Upper lobe of right lung (tissue), 1 donor: ENCODE data around the gene CHRNA5. TPM values are rescaled to one million over a fixed set of nuclear protein-coding genes. Genes with fewer than 3 reads are reported as not detected.
"Not testable (repeated sequence)": the region's sequence is repeated elsewhere in the genome, so short reads cannot be mapped to it uniquely, and the experiment has no call there.

ENCODE experiments used
- ATAC-seq: fragments of 200-7000 bp; cut with Tn5 transposase; one replicate; pipeline ENCODE4 v1.9.1; 2020; ENCODE audit warnings: mild to moderate bottlenecking, moderate library complexity
- DNase-seq: peaks from one replicate; pipeline ENCODE4 v3.0.0-alpha.2; 2020
- H3K27ac ChIP-seq: fragments of 200-600 bp; one replicate; pipeline ENCODE4 v1.8.0; 2022
- H3K27me3 ChIP-seq: fragments of 200-600 bp; one replicate; pipeline ENCODE4 v1.8.0; 2022; ENCODE audit warnings: mild to moderate bottlenecking
- H3K36me3 ChIP-seq: fragments of 200-600 bp; one replicate; pipeline ENCODE4 v1.8.0; 2022
- H3K4me1 ChIP-seq: fragments of 200-600 bp; one replicate; pipeline ENCODE4 v1.8.0; 2022
- H3K4me3 ChIP-seq: fragments of 200-600 bp; one replicate; pipeline ENCODE4 v1.8.0; 2022; ENCODE audit warnings: mild to moderate bottlenecking
- H3K9me3 ChIP-seq: fragments of 200-600 bp; one replicate; pipeline ENCODE4 v1.8.0; 2022
- CTCF ChIP-seq: fragments of 200-600 bp; IDR thresholded peaks from one replicate; pipeline ENCODE4 v1.8.0; 2022; ENCODE audit warnings: antibody characterized with exemption
- intact Hi-C: fragments of 100-400 bp; cut with DNase I; formaldehyde crosslinking; loops from one replicate; pipeline ENCODE4 v1.11.0; 2022
- long read RNA-seq: library from polyadenylated mRNA; unstranded; transcript quantifications from one replicate; pipeline ENCODE4 v2.0.0, GENCODE V29; 2021
- total RNA-seq: library from RNA; stranded (reverse); fragmentation: NEBNext Ultra II Directional; extraction: Animal tissue kit (Norgen Biotek cat#: 25700); gene quantifications from one replicate; pipeline ENCODE4 v1.2.1, GENCODE V29; 2021
- donor health status: DM: no; HTN: yes; CAD: no; lungs with severe emphysema.

The CHRNA5 gene
- total RNA-seq: 1.2 TPM
- long read RNA-seq, partial matches to known transcripts: 0 of 1 reads
- long read RNA-seq, other reads (novel, unspliced or antisense): 0 of 1 reads

DNA sequence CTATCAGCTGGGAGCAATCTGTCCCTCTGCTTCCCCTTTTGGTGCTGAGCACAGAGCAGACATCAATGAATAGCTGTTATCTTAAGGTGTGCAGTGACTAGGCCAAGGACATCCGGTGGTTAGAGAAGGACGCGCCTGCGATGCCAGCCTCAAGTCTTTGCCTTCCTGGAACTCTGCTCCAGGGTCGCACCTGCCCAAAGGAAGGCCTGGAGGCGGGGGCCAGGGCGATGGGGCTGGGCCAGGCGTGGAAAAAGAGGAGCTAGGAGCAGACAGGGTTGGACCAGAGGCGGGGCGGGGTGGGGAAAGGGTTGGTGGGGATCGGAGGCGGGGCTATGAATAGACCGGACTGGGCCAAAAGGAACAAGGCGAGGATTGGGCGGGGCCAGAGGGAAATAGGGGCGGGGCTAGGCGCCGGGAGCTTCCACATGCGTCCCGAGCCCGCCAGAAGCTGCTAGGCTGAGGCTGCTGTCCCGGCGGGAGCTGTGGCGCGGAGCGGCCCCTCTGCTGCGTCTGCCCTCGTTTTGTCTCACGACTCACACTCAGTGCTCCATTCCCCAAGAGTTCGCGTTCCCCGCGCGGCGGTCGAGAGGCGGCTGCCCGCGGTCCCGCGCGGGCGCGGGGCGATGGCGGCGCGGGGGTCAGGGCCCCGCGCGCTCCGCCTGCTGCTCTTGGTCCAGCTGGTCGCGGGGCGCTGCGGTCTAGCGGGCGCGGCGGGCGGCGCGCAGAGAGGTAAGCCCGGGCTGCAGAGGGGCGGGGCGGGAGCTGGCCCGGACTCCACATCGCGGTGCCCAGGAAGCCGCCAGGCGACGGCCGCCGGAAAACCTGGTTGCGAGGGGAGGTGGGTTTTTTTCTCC, at the start of gene CHRNA5:
TSS of gene CHRNA5 (plus strand) at position 424 of the 854 bp plus-strand sequence. CDS start at position 624, 200 bp downstream.
- Histone ChIP-seq H3K27me3 (peaks cover 16% of the 10 kb centered on the region), H3K27ac (no peak within 1 kb of the TSS), H3K9me3 (no peaks in the 10 kb centered on the region), H3K4me3 (peak within 1 kb of the TSS; percentile 55), H3K4me1 (peaks cover 5% of the 10 kb centered on the region), H3K36me3 (no peaks in the 10 kb centered on the region)
- DNase-seq (peak; percentile 94), ATAC-seq (peak; percentile 99)
- intact Hi-C loops: no loop called here
- TF ChIP-seq CTCF: no peak

DNA sequence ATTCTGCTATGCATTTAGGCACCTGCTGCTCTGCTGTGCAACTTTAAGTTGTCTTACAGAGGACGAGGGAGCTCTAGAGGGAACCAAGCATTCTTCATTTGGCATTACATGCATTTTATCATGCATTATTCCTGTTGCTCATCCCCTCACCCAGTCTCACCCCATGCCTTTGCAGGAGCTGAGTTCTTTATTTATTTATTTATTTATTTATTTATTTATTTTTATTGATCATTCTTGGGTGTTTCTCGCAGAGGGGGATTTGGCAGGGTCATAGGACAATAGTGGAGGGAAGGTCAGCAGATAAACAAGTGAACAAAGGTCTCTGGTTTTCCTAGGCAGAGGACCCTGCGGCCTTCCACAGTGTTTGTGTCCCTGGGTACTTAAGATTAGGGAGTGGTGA, 45.3 kb upstream of the CHRNA5 start:
- intact Hi-C loops: not testable (repeated sequence)

DNA sequence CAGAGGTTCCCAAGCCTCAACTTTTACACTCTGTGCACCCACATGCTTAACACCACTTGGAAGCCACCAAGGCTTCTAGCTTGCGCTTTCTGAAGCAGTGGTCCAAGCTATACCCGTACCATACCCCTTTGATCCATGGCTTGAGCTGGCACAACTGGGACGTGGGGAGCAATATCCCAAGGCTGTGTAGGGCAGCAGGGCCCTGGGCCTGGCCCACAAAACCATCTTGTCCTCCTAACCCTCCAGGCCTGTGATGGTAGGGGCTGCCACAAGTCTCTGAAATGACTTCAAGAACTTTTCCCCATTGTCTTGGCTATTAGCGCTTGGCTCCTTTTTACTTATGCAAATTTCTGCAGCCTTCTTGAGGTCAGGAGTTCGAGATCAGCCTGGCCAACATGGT, 41.1 kb upstream of the CHRNA5 start:
- ATAC-seq: no peak
- H3K27ac ChIP-seq: no peak overlapping the region

More for the DNA sequence above, 45.3 kb upstream of the CHRNA5 start:
- not testable (repeated sequence) for H3K27ac ChIP-seq, H3K36me3 ChIP-seq, ATAC-seq, H3K27me3 ChIP-seq, H3K9me3 ChIP-seq, H3K4me1 ChIP-seq, DNase-seq, H3K4me3 ChIP-seq

DNA sequence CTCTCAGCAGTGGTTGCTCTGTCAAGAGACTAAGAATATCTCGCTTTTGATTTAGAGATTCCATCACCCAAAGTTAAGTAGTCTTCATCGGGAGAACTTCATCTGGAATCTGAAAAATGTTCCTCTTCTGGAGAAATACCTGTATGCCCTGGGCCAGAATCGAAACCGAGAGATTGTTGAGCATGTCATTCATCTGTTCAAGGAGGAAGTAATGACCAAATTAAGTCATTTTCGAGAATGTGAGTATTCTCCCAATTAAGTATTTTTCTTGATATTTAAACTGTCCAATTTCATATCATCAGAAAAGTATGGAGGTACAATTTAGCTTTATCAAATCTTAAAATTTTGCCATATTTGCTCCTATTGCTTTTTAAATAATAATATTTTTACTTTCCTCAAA, 38.0 kb upstream of the CHRNA5 start:
- no peak for TF ChIP-seq CTCF
- ATAC-seq (no peak), DNase-seq (no peak)

More for the DNA sequence above, 41.1 kb upstream of the CHRNA5 start:
- Histone ChIP-seq H3K4me1 (no peaks in the 10 kb centered on the region), H3K36me3 (no peaks in the 10 kb centered on the region), H3K27me3 (no peaks in the 10 kb centered on the region), H3K9me3 (no peaks in the 10 kb centered on the region), H3K4me3 (no peak overlapping the region)
- intact Hi-C loops: no loop called here
- TF ChIP-seq CTCF: no peak
- no peak for DNase-seq

GRCh38 chr15:78533331-78533730, 32.0 kb upstream of the CHRNA5 start:
- Histone ChIP-seq H3K4me1 (no peaks in the 10 kb centered on the region), H3K27ac (no peak overlapping the region), H3K27me3 (no peaks in the 10 kb centered on the region), H3K36me3 (no peaks in the 10 kb centered on the region), H3K9me3 (no peaks in the 10 kb centered on the region), H3K4me3 (no peak overlapping the region)
- ATAC-seq: no peak
- no peak for TF ChIP-seq CTCF
- DNase-seq: no peak
- intact Hi-C loops: no loop called here

More for the DNA sequence above, 38.0 kb upstream of the CHRNA5 start:
- intact Hi-C loops: no loop called here
- Histone ChIP-seq H3K4me1 (no peaks in the 10 kb centered on the region), H3K9me3 (no peaks in the 10 kb centered on the region), H3K36me3 (no peaks in the 10 kb centered on the region), H3K27ac (no peak overlapping the region), H3K27me3 (no peaks in the 10 kb centered on the region), H3K4me3 (no peak overlapping the region)

DNA sequence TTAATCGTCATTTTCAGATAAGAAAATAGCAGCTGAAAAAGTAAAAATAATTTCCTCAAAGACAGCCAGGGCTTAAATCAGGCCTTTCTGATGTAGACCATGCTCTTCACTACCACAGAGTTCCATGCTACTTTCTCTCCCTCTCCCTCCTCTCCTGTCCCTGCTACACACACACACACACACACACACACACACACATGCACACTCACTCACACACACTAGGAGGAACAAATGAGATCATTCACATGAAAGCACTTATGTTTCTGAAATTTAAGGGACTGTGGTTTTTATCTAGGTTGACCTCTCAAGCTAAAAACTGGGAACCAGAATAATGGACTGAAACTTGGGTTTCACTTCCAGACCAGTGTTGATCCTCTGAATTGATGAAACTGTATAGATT, 29.2 kb upstream of the CHRNA5 start:
- Histone ChIP-seq H3K4me3 (no peak overlapping the region), H3K4me1 (no peaks in the 10 kb centered on the region), H3K36me3 (no peaks in the 10 kb centered on the region), H3K9me3 (no peaks in the 10 kb centered on the region), H3K27ac (no peak overlapping the region), H3K27me3 (no peaks in the 10 kb centered on the region)
- no peak for DNase-seq
- TF ChIP-seq CTCF: no peak
- intact Hi-C loops: no loop called here
- ATAC-seq: no peak
